Measurements from ENCODE around the gene CCDC171. TPM values are rescaled to one million over a fixed set of nuclear protein-coding genes. Genes with fewer than 3 reads are reported as not detected.
"Not testable (repeated sequence)": the region's sequence is repeated elsewhere in the genome, so short reads cannot be mapped to it uniquely, and the experiment has no call there.

CCDC171 gene
- total RNA-seq, 2 donors from 2014 or later: 1.4 to 1.8 TPM

GRCh38 chr9:15543047-15543813 lies 9.6 kb upstream of the CCDC171 start:
- no peak for ATAC-seq
- intact Hi-C loops (cut with DNase I): no loop called here

GRCh38 chr9:15549611-15550010 lies 3.2 kb upstream of the CCDC171 start:
- ATAC-seq (no peak), DNase-seq (no peak)
- intact Hi-C loops (cut with DNase I): no loop called here

More at GRCh38 chr9:15543047-15543813, 9.6 kb upstream of the CCDC171 start:
- DNase-seq: no peak

- ATAC-seq (no peak), DNase-seq (no peak)
- intact Hi-C loops (cut with DNase I): loop anchor here in 1 of 2 donors (2.0 kb wide), 1 partner anchor 43 kb away; the partner anchor contains the start of gene PSIP1
Observed at GRCh38 chr9:15553528-15553898, 670 bp downstream of the CCDC171 start.

- ATAC-seq (no peak), DNase-seq (no peak)
- intact Hi-C loops (cut with DNase I): no loop called here
Observed at GRCh38 chr9:15570769-15571168, 17.9 kb downstream of the CCDC171 start.

- DNase-seq: no peak
- intact Hi-C loops (cut with DNase I): no loop called here
- ATAC-seq: no peak
Observed at GRCh38 chr9:15572200-15572770, 19.4 kb downstream of the CCDC171 start.

- ATAC-seq (no peak), DNase-seq (no peak)
- intact Hi-C loops (cut with DNase I): no loop called here
Observed at GRCh38 chr9:15576350-15577050, 23.7 kb downstream of the CCDC171 start.

GRCh38 chr9:15578714-15579113 lies 25.9 kb downstream of the CCDC171 start:
- ATAC-seq (peak; percentile 47 to 70), DNase-seq (peak; percentile 29)
- intact Hi-C loops (cut with DNase I): no loop called here

GRCh38 chr9:15584379-15584778 lies 31.5 kb downstream of the CCDC171 start:
- intact Hi-C loops (cut with DNase I): no loop called here
- no peak for DNase-seq
- ATAC-seq: no peak

GRCh38 chr9:15592317-15592716 lies 39.5 kb downstream of the CCDC171 start:
- intact Hi-C loops (cut with DNase I): no loop called here
- ATAC-seq (no peak), DNase-seq (no peak)

- ATAC-seq; DNase-seq; intact Hi-C loops (cut with DNase I): not testable (repeated sequence)
Observed at GRCh38 chr9:15592940-15593339, 40.1 kb downstream of the CCDC171 start.

- not testable (repeated sequence) for DNase-seq, ATAC-seq
- intact Hi-C loops (cut with DNase I): loop anchor here in 1 of 2 donors (10.0 kb wide), 1 partner anchor 96 kb away; no protein-coding TSS in a partner anchor
Observed at GRCh38 chr9:15600666-15601330, 48.0 kb downstream of the CCDC171 start.

- intact Hi-C loops (cut with DNase I): loop anchor here in 1 of 2 donors (5.0 to 10.0 kb wide), 2 partner anchors 102 to 395 kb away; no protein-coding TSS in a partner anchor
- ATAC-seq (no peak), DNase-seq (no peak)
Observed at GRCh38 chr9:15606643-15607472, 54.0 kb downstream of the CCDC171 start.

GRCh38 chr9:15612962-15613361 lies 60.1 kb downstream of the CCDC171 start:
- intact Hi-C loops (cut with DNase I): loop anchor here in 1 of 2 donors (5.0 kb wide), 1 partner anchor 336 kb away; no protein-coding TSS in a partner anchor
- ATAC-seq: no peak
- DNase-seq: no peak

- ATAC-seq: no peak
- intact Hi-C loops (cut with DNase I): no loop called here
- no peak for DNase-seq
Observed at GRCh38 chr9:15617782-15618181, 64.9 kb downstream of the CCDC171 start.

GRCh38 chr9:15618540-15619331 lies 65.9 kb downstream of the CCDC171 start:
- ATAC-seq: no peak
- intact Hi-C loops (cut with DNase I): no loop called here
- DNase-seq: no peak

- ATAC-seq (no peak), DNase-seq (no peak)
- intact Hi-C loops (cut with DNase I): no loop called here
Observed at GRCh38 chr9:15622318-15622971, 69.6 kb downstream of the CCDC171 start.

- no peak for DNase-seq
- no peak for ATAC-seq
- intact Hi-C loops (cut with DNase I): no loop called here
Observed at GRCh38 chr9:15635752-15636151, 82.9 kb downstream of the CCDC171 start.

Measured in left cardiac atrium (tissue), 4 donors.